Rectal smooth muscle tissue (tissue), 1 donor: ENCODE data around the gene RIPOR2.

Experiments used
- H3K27ac ChIP-seq: one replicate; pipeline ENCODE4 v1.7.0; 2013; ENCODE audit warnings: low read depth, low read length, inconsistent platforms
- H3K27me3 ChIP-seq: one replicate; pipeline ENCODE4 v1.7.0; 2013; ENCODE audit warnings: low read length; ENCODE audit not compliant: control insufficient read depth, insufficient read depth
- H3K36me3 ChIP-seq: one replicate; pipeline ENCODE4 v1.7.0; 2013; ENCODE audit warnings: low read length; ENCODE audit not compliant: control insufficient read depth, insufficient read depth
- H3K4me1 ChIP-seq: one replicate; pipeline ENCODE4 v1.7.0; 2013; ENCODE audit warnings: low read length; ENCODE audit not compliant: control insufficient read depth, insufficient read depth
- H3K4me3 ChIP-seq: one replicate; pipeline ENCODE4 v1.7.0; 2013; ENCODE audit warnings: low read length
- H3K9ac ChIP-seq: one replicate; pipeline ENCODE4 v1.7.0; 2013; ENCODE audit warnings: low read length

The RIPOR2 gene

DNA sequence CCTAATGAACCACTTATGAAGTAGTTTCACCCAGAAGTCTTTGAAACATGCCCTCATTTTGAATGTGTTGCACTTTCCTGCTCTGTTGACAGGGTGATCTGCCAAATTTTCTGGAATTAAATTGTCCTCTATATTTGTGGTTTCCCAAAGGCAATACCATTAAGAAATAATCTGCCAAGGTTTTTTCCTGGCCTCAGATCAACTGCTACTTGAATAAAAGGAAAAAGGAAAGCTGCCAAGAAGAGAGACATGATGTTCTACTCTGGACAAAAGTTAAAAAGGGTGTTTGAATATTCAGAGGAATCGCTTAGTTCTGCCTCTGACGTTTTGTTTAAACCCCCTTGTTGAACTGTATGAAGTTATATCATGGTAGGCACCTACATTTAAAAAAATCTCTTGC lies 99.7 kb downstream of the RIPOR2 start:
- no peaks in the 10 kb centered on the region for H3K4me1 ChIP-seq
- no peaks in the 10 kb centered on the region for H3K36me3 ChIP-seq
- H3K4me3 ChIP-seq = no peak overlapping the region
- H3K9ac ChIP-seq = no peak overlapping the region
- H3K27ac ChIP-seq = no peak overlapping the region
- H3K27me3 ChIP-seq = no peaks in the 10 kb centered on the region

DNA sequence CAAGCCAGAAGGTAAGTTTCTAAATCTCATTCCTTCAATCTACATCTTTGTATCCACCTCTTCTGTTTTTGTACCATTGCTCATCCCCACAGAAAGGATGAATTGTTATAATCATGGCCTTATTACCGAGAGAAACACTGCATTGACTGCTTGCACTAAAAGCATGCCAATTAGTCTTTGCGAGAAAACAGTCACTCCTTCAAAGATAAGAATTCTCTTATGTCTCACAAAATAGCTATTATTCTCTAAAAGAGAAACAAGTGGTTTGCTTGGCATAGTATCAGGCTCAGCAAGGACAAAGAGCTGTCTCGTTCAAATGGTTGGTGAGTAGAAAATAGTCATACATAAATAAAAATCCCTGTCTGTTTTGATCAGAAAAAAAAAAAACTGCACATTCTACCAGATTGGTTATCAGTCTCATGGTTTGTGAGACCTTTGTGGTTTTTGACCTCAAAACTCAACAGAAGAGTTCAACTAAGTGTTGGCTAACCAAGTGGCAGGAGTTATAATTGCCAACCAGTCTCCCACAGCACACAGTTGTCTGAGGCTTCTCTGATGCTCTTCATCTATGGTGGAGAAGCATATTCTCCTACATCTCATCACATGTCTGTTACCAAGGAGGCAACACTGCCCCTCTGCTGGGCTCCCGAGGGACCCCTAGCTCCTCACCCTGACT lies 101.9 kb downstream of the RIPOR2 start:
- H3K36me3 ChIP-seq = no peaks in the 10 kb centered on the region
- no peaks in the 10 kb centered on the region for H3K4me1 ChIP-seq
- H3K4me3 ChIP-seq = no peak overlapping the region
- H3K27ac ChIP-seq = no peak overlapping the region
- no peaks in the 10 kb centered on the region for H3K27me3 ChIP-seq
- H3K9ac ChIP-seq = no peak overlapping the region

DNA sequence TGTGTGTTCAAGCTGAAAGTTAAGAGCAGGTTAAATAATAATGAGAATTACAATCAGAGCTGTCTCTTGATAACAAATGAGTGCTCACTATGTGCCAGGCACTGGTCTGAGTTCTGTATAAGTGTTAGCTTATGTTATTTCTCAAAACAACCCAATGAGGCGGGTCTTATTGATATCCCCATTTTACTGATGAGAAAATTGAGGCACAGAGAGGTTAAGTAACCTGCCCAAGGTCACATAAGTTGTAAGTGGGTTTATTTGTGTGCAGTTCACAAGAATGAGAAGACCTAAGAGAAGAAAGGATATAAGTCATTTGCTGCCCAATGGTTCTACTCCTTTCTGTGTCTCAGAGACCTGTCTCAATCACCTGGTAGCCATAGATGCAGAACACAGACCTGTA lies 103.0 kb downstream of the RIPOR2 start:
- H3K36me3 ChIP-seq = no peaks in the 10 kb centered on the region
- no peaks in the 10 kb centered on the region for H3K4me1 ChIP-seq
- no peak overlapping the region for H3K27ac ChIP-seq
- no peaks in the 10 kb centered on the region for H3K27me3 ChIP-seq
- no peak overlapping the region for H3K4me3 ChIP-seq
- no peak overlapping the region for H3K9ac ChIP-seq

DNA sequence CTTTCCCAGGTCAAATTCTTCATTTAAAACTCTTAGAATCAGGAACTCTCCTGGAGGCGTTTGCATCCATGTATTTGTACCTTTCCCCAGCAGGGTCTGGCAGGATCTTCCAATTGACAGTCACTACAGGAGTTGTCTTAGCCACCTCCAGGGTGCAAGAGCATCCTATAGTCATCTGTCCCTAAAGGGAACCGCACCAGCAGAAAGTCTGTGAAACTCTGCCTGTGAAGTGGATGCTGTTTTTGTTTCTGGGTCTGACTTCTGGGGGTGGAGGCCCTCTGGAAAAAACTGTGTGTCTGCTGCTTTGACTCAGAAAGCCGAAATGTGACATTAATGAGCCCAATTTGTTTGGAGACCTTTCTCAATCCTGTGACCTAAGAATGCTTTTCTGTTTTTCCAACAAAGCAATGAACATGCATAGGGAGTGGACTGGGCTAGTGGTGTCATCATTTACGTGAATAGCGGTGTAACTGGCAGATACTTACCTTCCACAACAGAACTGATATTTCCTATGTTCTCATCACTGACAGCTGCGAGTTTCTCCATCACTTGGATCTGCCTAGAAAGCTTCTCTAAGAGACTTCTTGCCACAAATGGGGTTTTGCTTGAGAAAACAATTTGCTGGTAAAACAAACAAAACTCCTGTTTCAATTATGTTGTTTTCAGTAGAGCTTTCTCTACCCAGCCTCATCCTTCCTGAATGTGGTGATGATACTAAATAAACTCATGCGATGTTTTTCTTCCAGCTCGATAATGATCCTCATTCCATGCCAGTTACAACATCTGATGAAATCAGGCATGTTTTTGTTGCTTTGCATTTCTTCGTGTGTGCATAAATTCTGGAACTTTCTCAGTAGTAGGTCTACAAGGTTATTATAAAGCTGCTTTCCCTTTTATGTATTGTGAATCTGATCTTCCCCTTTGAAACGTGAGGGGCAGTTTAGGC lies 103.7 kb downstream of the RIPOR2 start:
- no peaks in the 10 kb centered on the region for H3K27me3 ChIP-seq
- no peak overlapping the region for H3K9ac ChIP-seq
- no peaks in the 10 kb centered on the region for H3K36me3 ChIP-seq
- H3K27ac ChIP-seq = no peak overlapping the region
- no peak overlapping the region for H3K4me3 ChIP-seq
- H3K4me1 ChIP-seq = no peaks in the 10 kb centered on the region

DNA sequence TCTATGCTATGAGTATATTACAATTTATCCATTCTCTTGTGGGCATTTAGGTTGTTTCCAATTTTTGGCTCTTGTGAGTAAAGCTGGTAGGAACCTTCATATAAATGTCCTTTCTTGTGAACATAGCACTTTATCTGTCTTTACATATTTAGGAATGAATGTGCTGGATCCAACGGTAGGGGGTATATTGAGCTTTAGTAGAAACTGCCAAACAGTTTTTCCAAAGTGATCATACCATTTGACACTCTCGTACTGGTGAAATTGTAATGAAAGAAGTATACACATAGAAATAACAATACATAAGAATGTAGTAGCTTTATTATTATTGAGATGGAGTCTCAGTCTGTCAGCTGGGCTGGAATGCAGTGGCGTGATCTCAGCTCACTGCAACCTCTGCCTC lies 106.1 kb downstream of the RIPOR2 start:
- Histone ChIP-seq H3K36me3 (no peaks in the 10 kb centered on the region), H3K27ac (no peak overlapping the region), H3K4me1 (no peaks in the 10 kb centered on the region), H3K4me3 (no peak overlapping the region), H3K27me3 (no peaks in the 10 kb centered on the region), H3K9ac (no peak overlapping the region)

DNA sequence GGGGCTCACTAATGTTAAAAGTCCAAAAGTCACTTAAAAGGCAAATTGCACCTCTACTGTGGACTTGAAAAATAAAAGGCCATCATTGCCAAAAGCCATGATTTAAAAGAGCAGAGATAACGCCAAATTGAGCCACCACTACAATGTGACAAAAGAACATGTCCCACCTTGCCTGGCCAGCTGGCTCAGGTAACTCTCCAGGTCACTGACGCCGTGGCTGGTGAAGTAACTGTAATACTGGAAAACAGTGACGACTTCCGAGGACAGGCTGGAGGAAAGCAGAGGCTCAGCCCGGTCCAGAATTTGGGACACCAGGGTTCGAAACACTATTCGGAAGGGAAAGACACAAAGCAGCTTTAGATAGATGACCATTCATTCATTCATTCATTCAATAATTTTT lies 107.8 kb downstream of the RIPOR2 start:
- Histone ChIP-seq H3K36me3 (no peaks in the 10 kb centered on the region), H3K27me3 (no peaks in the 10 kb centered on the region), H3K4me3 (no peak overlapping the region), H3K27ac (no peak overlapping the region), H3K4me1 (no peaks in the 10 kb centered on the region), H3K9ac (no peak overlapping the region)

DNA sequence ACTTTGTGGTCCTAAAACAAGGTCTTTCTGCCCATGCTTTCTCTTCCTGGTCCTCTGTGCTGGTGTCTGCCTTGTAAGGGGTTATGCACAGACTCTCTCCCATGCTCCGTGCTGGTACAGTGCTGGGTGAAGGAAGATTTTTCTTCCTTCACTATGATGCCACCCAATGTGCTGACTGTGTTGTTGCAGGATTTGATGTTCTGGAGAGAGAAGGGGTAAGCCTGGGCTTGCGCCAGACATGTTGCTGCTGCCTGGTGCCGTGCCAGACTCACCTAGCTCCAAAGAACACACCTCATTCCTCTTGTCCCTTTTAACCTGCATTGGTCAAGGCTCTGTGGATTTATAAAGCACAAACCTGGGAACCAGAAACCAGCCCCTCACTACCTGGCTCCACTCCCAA lies 108.6 kb downstream of the RIPOR2 start:
- Histone ChIP-seq H3K36me3 (no peaks in the 10 kb centered on the region), H3K9ac (no peak overlapping the region), H3K27ac (no peak overlapping the region), H3K27me3 (no peaks in the 10 kb centered on the region), H3K4me3 (no peak overlapping the region), H3K4me1 (no peaks in the 10 kb centered on the region)

DNA sequence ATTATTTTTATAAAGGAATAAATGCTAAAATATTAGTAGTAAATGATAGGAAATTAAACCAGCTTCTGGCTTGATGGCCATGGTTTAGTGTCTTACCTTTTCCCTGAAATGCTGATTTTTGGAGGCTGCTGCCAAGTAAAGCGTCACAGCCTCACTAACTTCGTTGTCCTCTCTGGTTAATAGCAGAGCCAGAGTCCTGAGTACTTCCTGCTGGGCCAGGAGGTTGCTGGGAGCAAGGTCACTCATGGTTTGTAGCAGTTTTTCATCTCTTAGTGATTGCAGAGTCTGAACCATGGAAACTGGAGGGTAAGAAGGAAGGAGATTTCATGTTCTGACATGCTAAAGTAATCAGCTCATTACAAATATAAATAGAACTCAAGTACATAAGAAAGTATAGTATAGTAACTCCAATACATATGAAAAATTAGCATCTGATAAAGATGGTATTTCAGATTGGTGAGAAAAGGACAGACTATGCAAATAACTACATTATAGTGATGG lies 110.6 kb downstream of the RIPOR2 start:
- Histone ChIP-seq H3K4me3 (no peak overlapping the region), H3K36me3 (no peaks in the 10 kb centered on the region), H3K9ac (no peak overlapping the region), H3K4me1 (no peaks in the 10 kb centered on the region), H3K27me3 (no peaks in the 10 kb centered on the region), H3K27ac (no peak overlapping the region)

DNA sequence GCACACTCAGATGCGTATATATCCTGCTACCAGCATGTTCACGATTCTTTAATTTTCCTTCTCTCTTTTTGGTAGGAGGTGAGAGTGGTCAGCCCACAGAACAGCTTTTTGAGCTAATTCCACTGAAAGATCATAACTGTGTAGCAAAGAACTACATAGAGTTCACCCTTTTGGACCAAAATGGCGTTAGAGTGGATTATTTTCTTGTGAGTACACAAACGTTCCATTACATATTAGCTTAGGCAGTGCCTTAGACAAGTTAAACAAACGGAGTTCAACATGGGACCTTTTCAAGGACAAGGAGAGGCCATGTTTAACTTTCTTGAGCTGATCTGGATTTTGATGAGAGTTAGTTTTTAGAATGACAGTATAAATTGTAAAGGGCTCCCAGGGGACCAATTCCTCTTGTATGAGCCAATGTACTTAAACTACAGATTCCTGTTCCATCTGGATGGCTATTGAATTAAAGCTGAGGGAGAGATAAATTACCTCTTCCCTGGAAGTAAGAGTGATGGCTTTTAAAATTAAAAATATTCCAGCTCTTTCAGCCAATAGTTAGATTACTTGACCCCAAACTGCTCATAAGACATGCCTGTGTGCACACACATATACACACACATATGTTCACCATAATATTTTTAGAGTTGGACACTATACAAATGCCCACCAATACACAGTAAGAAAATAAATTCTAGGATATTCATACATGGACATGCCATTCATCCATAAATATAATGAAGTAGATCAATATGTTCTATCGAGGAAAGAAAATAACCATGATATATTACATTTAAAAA lies 111.4 kb downstream of the RIPOR2 start:
- no peaks in the 10 kb centered on the region for H3K27me3 ChIP-seq
- H3K4me1 ChIP-seq = no peaks in the 10 kb centered on the region
- H3K9ac ChIP-seq = no peak overlapping the region
- H3K27ac ChIP-seq = no peak overlapping the region
- no peaks in the 10 kb centered on the region for H3K36me3 ChIP-seq
- no peak overlapping the region for H3K4me3 ChIP-seq

DNA sequence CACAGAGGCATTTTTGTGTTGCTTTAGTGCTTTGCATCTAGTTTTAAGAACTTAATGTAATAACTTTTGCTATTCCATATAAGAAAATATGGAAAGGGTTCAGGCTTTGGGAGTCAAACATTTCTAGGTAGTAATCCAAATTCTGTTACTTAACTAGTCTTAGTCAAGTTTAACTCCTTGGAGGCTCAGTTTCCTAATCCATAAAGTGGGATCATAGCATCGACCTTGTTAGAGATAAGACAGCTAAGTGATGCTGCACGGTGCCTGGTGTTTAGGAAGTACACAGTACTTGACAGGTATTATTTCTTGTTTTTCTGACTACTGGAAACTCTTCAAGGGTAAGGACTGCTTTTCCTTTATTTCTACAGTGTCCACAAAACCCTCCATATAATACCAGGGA lies 112.6 kb downstream of the RIPOR2 start:
- Histone ChIP-seq H3K4me3 (no peak overlapping the region), H3K27me3 (no peaks in the 10 kb centered on the region), H3K9ac (no peak overlapping the region), H3K36me3 (no peaks in the 10 kb centered on the region), H3K27ac (no peak overlapping the region), H3K4me1 (no peaks in the 10 kb centered on the region)

DNA sequence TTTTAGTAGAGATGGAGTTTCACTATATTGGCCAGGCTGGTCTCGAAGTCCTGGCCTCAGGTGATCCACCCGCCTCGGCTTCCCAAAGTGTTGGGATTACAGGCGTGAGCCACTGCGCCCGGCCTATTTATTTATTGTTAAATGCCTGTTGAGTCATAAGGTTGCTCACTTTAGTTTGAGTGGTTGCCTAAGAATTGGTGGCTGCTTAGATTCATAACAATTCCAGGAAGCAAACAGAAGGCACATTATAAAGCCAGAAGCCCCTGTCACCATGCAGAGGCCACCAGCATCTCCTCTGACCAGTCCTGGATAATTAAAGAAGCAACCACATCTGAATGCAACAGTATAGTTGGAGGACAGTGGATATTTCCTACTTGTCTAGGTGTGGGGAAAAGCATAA lies 113.1 kb downstream of the RIPOR2 start:
- Histone ChIP-seq H3K4me1 (no peaks in the 10 kb centered on the region), H3K27me3 (no peaks in the 10 kb centered on the region), H3K9ac (no peak overlapping the region), H3K27ac (no peak overlapping the region), H3K36me3 (no peaks in the 10 kb centered on the region), H3K4me3 (no peak overlapping the region)

DNA sequence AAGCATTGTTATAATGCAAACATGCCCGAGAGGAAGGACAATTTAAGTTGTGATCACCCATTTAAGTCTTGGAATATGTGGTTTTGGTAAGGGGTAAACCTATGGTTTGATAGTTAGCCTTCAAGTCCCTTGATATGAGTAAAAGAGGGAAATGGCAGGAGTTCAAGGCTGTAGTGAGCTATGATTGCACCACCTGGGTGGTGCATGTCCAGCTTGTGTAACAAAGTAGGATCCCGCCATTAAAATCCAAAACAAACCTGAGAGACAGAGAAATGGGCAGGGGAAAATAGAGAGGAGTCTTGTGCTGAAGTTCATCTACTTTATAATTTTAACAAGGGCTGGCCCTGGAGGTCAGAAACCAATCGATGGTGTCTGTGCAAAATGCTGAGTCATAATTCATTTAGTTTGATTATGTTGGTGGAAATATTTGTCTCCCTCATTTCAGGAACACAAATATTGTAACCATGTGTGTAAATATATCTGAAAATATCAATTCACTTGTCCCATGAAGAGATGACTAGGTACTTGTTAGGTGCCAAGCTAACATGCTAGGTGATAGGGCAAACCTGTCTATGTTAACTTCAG lies 113.8 kb downstream of the RIPOR2 start:
- Histone ChIP-seq H3K9ac (no peak overlapping the region), H3K4me3 (no peak overlapping the region), H3K36me3 (no peaks in the 10 kb centered on the region), H3K4me1 (no peaks in the 10 kb centered on the region), H3K27ac (no peak overlapping the region), H3K27me3 (no peaks in the 10 kb centered on the region)
